ENCODE measurements around the gene ISCU. TPM values are rescaled to one million over a fixed set of nuclear protein-coding genes. Genes with fewer than 3 reads are reported as not detected.
"Not testable (repeated sequence)": the region's sequence is repeated elsewhere in the genome, so short reads cannot be mapped to it uniquely, and the experiment has no call there.

ISCU gene
- total RNA-seq, 4 donors from 2014 or later = 207 to 257 (median 242) TPM

DNA sequence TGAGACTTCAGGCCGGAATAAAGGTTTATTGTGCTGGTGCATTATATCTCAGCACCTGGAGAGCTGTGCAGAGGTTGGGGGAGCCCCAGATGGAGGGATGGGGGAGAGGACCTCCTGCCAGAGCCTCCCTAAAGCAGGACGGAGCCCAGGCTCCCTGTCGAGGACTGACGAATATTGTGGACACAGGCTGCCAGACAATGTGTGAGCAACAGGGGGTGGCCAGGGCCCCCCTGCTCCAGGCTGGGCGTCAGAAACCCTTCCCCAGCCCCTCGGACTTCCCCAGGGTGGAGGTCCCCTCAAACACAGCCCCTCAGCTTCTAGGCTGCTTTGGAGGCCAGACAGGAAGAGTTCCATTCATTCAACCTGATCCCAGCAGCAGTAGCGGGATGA lies 27.4 kb downstream of the ISCU start:
- intact Hi-C loops (cut with DNase I) = no loop called here
- 66% methylated on average over 5 of the region's 7 CpGs for WGBS
- TF ChIP-seq EP300 (IDR thresholded peaks at IDR 0.05) (no peak), POLR2AphosphoS5 (IDR thresholded peaks at IDR 0.05) (no peak), POLR2A (IDR thresholded peaks at IDR 0.05; ENCODE audit: low read depth) (no peak)
- TF ChIP-seq, protein P1, sequence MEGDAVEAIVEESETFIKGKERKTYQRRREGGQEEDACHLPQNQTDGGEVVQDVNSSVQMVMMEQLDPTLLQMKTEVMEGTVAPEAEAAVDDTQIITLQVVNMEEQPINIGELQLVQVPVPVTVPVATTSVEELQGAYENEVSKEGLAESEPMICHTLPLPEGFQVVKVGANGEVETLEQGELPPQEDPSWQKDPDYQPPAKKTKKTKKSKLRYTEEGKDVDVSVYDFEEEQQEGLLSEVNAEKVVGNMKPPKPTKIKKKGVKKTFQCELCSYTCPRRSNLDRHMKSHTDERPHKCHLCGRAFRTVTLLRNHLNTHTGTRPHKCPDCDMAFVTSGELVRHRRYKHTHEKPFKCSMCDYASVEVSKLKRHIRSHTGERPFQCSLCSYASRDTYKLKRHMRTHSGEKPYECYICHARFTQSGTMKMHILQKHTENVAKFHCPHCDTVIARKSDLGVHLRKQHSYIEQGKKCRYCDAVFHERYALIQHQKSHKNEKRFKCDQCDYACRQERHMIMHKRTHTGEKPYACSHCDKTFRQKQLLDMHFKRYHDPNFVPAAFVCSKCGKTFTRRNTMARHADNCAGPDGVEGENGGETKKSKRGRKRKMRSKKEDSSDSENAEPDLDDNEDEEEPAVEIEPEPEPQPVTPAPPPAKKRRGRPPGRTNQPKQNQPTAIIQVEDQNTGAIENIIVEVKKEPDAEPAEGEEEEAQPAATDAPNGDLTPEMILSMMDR (IDR thresholded peaks at IDR 0.05) = no peak
- no peak for DNase-seq (ENCODE audit: extremely low spot score)
- Histone ChIP-seq H3K27me3 (peaks cover 0 to 17% (median 0%) of the 10 kb centered on the region in 4 donors), H3K27ac (replicated peaks in 1 of 4) (no peak overlapping the region), H3K4me1 (peaks cover 0 to 3% (median 0%) of the 10 kb centered on the region in 4 donors), H3K4me3 (no peak overlapping the region), H3K9me3 (no peaks in the 10 kb centered on the region), H3K36me3 (no peaks in the 10 kb centered on the region)

DNA sequence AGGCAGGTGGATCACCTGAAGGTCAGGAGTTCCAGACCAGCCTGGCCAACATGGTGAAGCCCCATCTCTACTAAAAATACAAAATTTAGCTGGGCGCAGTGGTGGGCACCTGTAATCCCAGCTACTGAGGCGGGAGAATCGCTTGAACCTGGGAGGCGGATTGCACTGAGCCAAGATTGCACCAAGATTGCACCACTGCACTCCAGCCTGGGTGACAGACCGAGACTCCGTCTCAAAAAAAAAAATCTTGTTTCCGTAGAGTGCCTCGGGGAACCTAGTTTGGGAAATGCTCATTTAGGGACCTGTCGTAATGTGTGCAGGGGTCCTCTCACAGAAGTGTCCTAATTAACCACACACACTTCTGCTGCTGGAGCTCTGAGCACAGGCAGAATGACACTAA lies 28.1 kb downstream of the ISCU start:
- H3K4me1 ChIP-seq; H3K36me3 ChIP-seq; DNase-seq (ENCODE audit: extremely low spot score); H3K9me3 ChIP-seq; H3K4me3 ChIP-seq; H3K27ac ChIP-seq (replicated peaks in 1 of 4); intact Hi-C loops (cut with DNase I): not testable (repeated sequence)
- WGBS = 93% methylated on average over 9 of the region's 9 CpGs
- peaks cover 0 to 17% (median 0%) of the 10 kb centered on the region in 4 donors for H3K27me3 ChIP-seq

- Histone ChIP-seq H3K9me3 (no peaks in the 10 kb centered on the region), H3K4me3 (no peak overlapping the region), H3K27ac (replicated peaks in 1 of 4) (no peak overlapping the region), H3K4me1 (peaks cover 0 to 3% (median 0%) of the 10 kb centered on the region in 4 donors), H3K36me3 (no peaks in the 10 kb centered on the region), H3K27me3 (peaks cover 0 to 17% (median 0%) of the 10 kb centered on the region in 4 donors)
- intact Hi-C loops (cut with DNase I) = no loop called here
- no peak for DNase-seq (ENCODE audit: extremely low spot score)
- TF ChIP-seq EP300 (IDR thresholded peaks at IDR 0.05) (no peak), POLR2AphosphoS5 (IDR thresholded peaks at IDR 0.05) (no peak), POLR2A (IDR thresholded peaks at IDR 0.05; ENCODE audit: low read depth) (no peak)
- TF ChIP-seq, protein P1 (IDR thresholded peaks at IDR 0.05) = no peak
- 86% methylated on average over 15 of the region's 22 CpGs for WGBS
These were observed 29.0 kb downstream of the ISCU start for GRCh38 chr12:108591267-108591980.

DNA sequence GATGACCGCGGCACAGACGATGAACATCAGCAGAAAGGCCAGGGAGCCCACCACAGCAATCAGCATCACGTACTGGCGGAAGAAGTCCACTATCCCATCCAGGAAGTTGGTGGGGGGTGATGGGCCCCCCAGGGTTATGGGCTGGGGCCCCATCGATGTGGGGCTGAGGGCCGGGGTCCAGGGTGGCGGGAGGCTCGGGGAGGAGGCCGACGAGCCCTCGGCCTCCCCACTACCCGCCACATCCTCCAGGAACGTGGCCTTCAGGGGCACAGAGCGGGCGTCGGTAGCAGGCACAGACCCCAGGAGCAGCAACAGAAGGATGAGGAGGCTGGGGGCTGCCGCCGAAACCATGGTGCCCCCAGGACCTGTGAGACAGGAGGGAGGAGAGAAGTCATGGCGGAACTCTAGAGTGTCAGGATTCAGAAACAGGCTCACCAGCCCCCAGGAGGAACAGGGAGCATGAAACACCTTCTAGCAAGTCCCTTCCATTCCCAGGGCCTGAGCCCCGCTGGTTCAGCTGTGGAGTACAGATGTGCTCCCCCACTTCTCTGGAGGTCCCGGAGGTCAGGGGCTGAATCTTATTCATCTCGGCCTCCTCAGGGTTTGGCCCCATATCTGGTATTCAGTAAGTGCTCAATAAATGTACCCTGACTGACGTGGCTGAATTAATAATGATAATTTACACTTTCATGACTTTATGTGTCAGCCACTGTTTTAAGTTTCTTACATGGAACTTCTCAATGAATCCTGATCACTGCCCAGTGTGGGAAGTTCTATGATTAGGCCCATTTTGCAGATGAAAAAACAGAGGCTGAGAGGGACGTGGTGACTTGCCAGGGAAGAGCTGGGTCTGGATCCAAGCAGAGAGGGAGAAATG lies 29.9 kb downstream of the ISCU start:
- Histone ChIP-seq H3K9me3 (no peaks in the 10 kb centered on the region), H3K27ac (replicated peaks in 1 of 4) (no peak overlapping the region), H3K4me1 (peaks cover 0 to 4% (median 2%) of the 10 kb centered on the region in 4 donors), H3K36me3 (no peaks in the 10 kb centered on the region), H3K4me3 (no peak overlapping the region), H3K27me3 (peaks cover 0 to 23% (median 0%) of the 10 kb centered on the region in 4 donors)
- intact Hi-C loops (cut with DNase I) = no loop called here
- TF ChIP-seq EP300 (IDR thresholded peaks at IDR 0.05) (no peak), POLR2AphosphoS5 (IDR thresholded peaks at IDR 0.05) (no peak), POLR2A (IDR thresholded peaks at IDR 0.05; ENCODE audit: low read depth) (no peak)
- TF ChIP-seq, protein P1 (IDR thresholded peaks at IDR 0.05) = no peak
- 95% methylated on average over 16 of the region's 25 CpGs for WGBS
- no peak for DNase-seq (ENCODE audit: extremely low spot score)

DNA sequence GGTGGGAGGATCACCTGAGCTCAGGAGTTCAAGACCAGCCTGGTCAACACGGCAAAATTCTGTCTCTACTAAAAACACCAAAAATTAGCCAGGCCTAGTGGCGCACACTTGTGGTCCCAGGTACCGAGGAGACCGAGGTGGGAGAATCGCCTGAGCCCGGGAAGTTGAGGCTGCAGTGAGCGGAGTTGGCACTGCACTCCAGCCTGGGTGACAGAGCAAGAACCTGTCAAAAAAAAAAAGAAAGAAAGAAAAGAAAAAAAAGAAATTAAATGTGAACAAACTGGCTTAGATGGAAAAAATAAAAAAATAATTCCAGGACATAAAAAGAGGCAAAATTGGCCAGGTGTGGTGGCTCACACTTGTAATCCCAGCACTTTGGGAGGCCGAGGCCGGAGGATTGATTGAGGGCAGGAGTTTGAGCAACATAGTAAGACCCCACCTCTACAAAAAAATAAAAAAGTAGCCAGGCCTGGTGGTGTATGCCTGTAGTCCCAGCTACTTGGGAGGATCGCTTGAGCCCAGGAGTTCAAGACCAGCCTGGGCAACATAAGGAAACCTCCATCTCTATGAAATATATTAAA lies 32.0 kb downstream of the ISCU start:
- WGBS = 98% methylated on average over 9 of the region's 10 CpGs
- intact Hi-C loops (cut with DNase I) = no loop called here
- TF ChIP-seq POLR2A (IDR thresholded peaks at IDR 0.05; ENCODE audit: low read depth) = no peak
- TF ChIP-seq, protein P1 (IDR thresholded peaks at IDR 0.05) = no peak
- TF ChIP-seq POLR2AphosphoS5 (IDR thresholded peaks at IDR 0.05) = no peak
- no peak for TF ChIP-seq EP300 (IDR thresholded peaks at IDR 0.05)
- H3K27me3 ChIP-seq = peaks cover 0 to 9% (median 0%) of the 10 kb centered on the region in 4 donors
- no peak overlapping the region for H3K27ac ChIP-seq (replicated peaks in 1 of 4)
- no peak overlapping the region for H3K4me3 ChIP-seq
- no peak for DNase-seq (ENCODE audit: extremely low spot score)
- no peaks in the 10 kb centered on the region for H3K36me3 ChIP-seq
- peaks cover 0 to 11% (median 2%) of the 10 kb centered on the region in 4 donors for H3K4me1 ChIP-seq
- H3K9me3 ChIP-seq = no peaks in the 10 kb centered on the region

Measured in esophagus muscularis mucosa (tissue), 4 donors.